GM12878 (cell line): Measurements from ENCODE around the gene BSPRY. TPM values are rescaled to one million over a fixed set of nuclear protein-coding genes. Genes with fewer than 3 reads are reported as not detected.
A peak's percentile ranks its signal among the peaks of the same experiment; 100 is the strongest.
"Not testable (repeated sequence)": the region's sequence is repeated elsewhere in the genome, so short reads cannot be mapped to it uniquely, and the experiment has no call there.

Experiments
- ATAC-seq: fragments of 200-7000 bp; cut with Tn5 transposase; 3 replicates; pipeline ENCODE4 v1.9.1; 2020; ENCODE audit warnings: mild to moderate bottlenecking, moderate library complexity
- BruUV-seq: library from RNA; stranded (reverse); fragments of 400-500 nt; replicated peaks from 2 replicates; lab custom pipeline; 2021; lab: Mats Ljungman, UMichigan
- CTCF ChIA-PET: fragments of 300-600 bp; sonication (Branson Sonifier 250); formaldehyde crosslinking; extraction: SDS; loops from one replicate; lab custom pipeline; 2021; ENCODE audit warnings: inconsistent platforms; lab: Yijun Ruan, JAX
- POLR2A ChIA-PET: fragments of 350-600 bp; formaldehyde crosslinking; extraction: SDS; loops from one replicate; lab custom pipeline; 2021; ENCODE audit warnings: inconsistent platforms; lab: Charles Lee
- RAD21 ChIA-PET: fragments of 300-600 bp; sonication (Branson Sonifier 250); formaldehyde crosslinking; loops from one replicate; lab custom pipeline; 2023; ENCODE audit warnings: antibody characterized with exemption; ENCODE audit not compliant: unreplicated experiment; lab: Charles Lee
- SMC1A ChIA-PET: fragments of 300-600 bp; sonication (Branson Sonifier 250); formaldehyde crosslinking; loops from one replicate; lab custom pipeline; 2023; ENCODE audit not compliant: unreplicated experiment, uncharacterized antibody; lab: Charles Lee
- DNase-seq: peaks from one replicate; pipeline ENCODE4 v3.0.0-alpha.2; 2011; ENCODE audit warnings: low read depth, low spot score
- FAIRE-seq: peaks from 3 replicates; lab custom pipeline; 2011; peaks lifted over from hg19 to GRCh38; lab: Jason Lieb, UNC
- H2AFZ ChIP-seq: 2 replicates; pipeline ENCODE4 v1.6.0; 2011; ENCODE audit warnings: low read depth, low read length, control low read depth; ENCODE audit not compliant: control insufficient read depth
- H3K27ac ChIP-seq: 2 replicates; pipeline ENCODE4 v1.5.1; 2011; ENCODE audit warnings: control low read depth; ENCODE audit not compliant: control insufficient read depth, insufficient read depth
- H3K27me3 ChIP-seq, 2 experiments: replicated peaks in 1 of 2; 2 replicates each; pipeline versions ENCODE4 v1.6.0 to v1.6.1; 2011; ENCODE audit warnings: low read length in 1 of 2; ENCODE audit not compliant: control insufficient read depth in 2 of 2, insufficient read depth in 2 of 2
- H3K36me3 ChIP-seq, 2 experiments: 2 replicates each; pipeline ENCODE4 v1.5.1; 2011; ENCODE audit warnings: low read length in 1 of 2; ENCODE audit not compliant: control insufficient read depth in 2 of 2, insufficient read depth in 2 of 2
- H3K4me1 ChIP-seq: 2 replicates; pipeline ENCODE4 v1.6.1; 2011; ENCODE audit warnings: mild to moderate bottlenecking, low read length, moderate library complexity, mixed read lengths; ENCODE audit not compliant: control insufficient read depth, insufficient read depth
- H3K4me2 ChIP-seq: 2 replicates; pipeline ENCODE4 v1.6.0; 2011; ENCODE audit warnings: control low read depth; ENCODE audit not compliant: control insufficient read depth, insufficient read depth
- H3K4me3 ChIP-seq: fragments of 200-600 bp; sonication (generic); 2 replicates; pipeline ENCODE4 v1.5.1; 2016
- H3K79me2 ChIP-seq: 2 replicates; pipeline ENCODE4 v1.6.0; 2011; ENCODE audit warnings: low read length; ENCODE audit not compliant: control insufficient read depth, insufficient read depth
- H3K9ac ChIP-seq: 2 replicates; pipeline ENCODE4 v1.8.0; 2011; ENCODE audit warnings: low read length, control low read depth, mixed read lengths; ENCODE audit not compliant: control insufficient read depth, insufficient read depth
- H3K9me3 ChIP-seq: replicated peaks from 3 replicates; pipeline ENCODE4 v1.5.1; 2011; ENCODE audit warnings: mild to moderate bottlenecking, low read length; ENCODE audit not compliant: control insufficient read depth, insufficient read depth
- H4K20me1 ChIP-seq: 2 replicates; pipeline ENCODE4 v1.6.0; 2011; ENCODE audit not compliant: control insufficient read depth, insufficient read depth
- BACH1 ChIP-seq: fragments of 450-650 bp; IDR thresholded peaks from 2 replicates; pipeline ENCODE4 v1.6.1; 2017; ENCODE audit warnings: mild to moderate bottlenecking, borderline replicate concordance
- ESRRA ChIP-seq: IDR thresholded peaks from 2 replicates; pipeline ENCODE4 v1.6.1; 2012; ENCODE audit warnings: mild to moderate bottlenecking, low read length, improper control_type of control experiment
- MXI1 ChIP-seq: fragments of 150-350 bp; IDR thresholded peaks from 2 replicates; pipeline ENCODE4 v1.6.1; 2011; ENCODE audit warnings: low read depth, mild to moderate bottlenecking, inconsistent platforms, low read length, improper control_type of control experiment
- NBN ChIP-seq: fragments of 450-650 bp; IDR thresholded peaks from 2 replicates; pipeline ENCODE4 v1.6.1; 2016
- PAX8 ChIP-seq: fragments of 450-650 bp; IDR thresholded peaks from 2 replicates; pipeline ENCODE4 v1.6.1; 2017; ENCODE audit warnings: mild to moderate bottlenecking, moderate library complexity
- RCOR1 ChIP-seq: conservative IDR thresholded peaks from 2 replicates; pipeline ENCODE4 v1.6.1; 2012; ENCODE audit warnings: low read depth, low read length, improper control_type of control experiment
- SRF ChIP-seq, 2 experiments: IDR thresholded peaks; 2 replicates each; pipeline ENCODE4 v1.6.1; 2011; ENCODE audit warnings: low read depth in 2 of 2, low read length in 2 of 2, mild to moderate bottlenecking in 1 of 2, moderate library complexity in 1 of 2
- WGBS: methylation state at CpG from one replicate; pipeline ENCODE4 v1.1.6; 2016; ENCODE audit warnings: low lambda C conversion rate; ENCODE audit not compliant: insufficient replicate concordance, insufficient coverage; ENCODE audit errors: missing lambda C conversion rate; 5-methylcytosine and 5-hydroxymethylcytosine counted together
- in situ Hi-C: fragments of 300-500 bp; cut with MboI; formaldehyde crosslinking; loops from 9 replicates; pipeline ENCODE4 v1.14.3; 2018; ENCODE audit warnings: mixed read lengths
- intact Hi-C: fragments of 100-400 bp; cut with micrococcal nuclease; formaldehyde crosslinking; loops from one replicate; pipeline ENCODE4 v1.14.2; 2022; ENCODE audit not compliant: unreplicated experiment
- polyA plus RNA-seq, 11 experiments: library from polyadenylated mRNA; depleted of rRNA in 4 of 11; unstranded in 6 of 11; stranded (reverse) in 5 of 11; fragments of >200 nt; fragmentation: Nextera tagmentation in 4 of 11; fragmentation: Illumina TruSeq in 1 of 11; extraction: Ambion mirVana in 4 of 11; extraction: Trizol in 1 of 11; gene quantifications; 1 replicate in 1 of 11; 2 replicates in 10 of 11; pipeline versions ENCODE4 v1.2.1 to v1.2.3, GENCODE V29; 2011 to 2016; ENCODE audit warnings: inconsistent platforms in 2 of 11, missing spikeins in 2 of 11, low read depth in 1 of 11
- total RNA-seq, 4 experiments: library from RNA; depleted of rRNA in 3 of 4; stranded (reverse); fragments of >200 nt in 3 of 4; fragmentation: Illumina TruSeq in 1 of 4; extraction: Trizol in 1 of 4; gene quantifications; 2 replicates each; pipeline versions ENCODE4 v1.2.1 to v1.2.3, GENCODE V29; 2013 to 2021

BSPRY gene
- total and polyA plus RNA-seq, 10 of the 15 experiments (the other 5 are each of a cell fraction or from before 2014, with no cell fraction given): 0.45 to 6.3 (median 4.1) TPM

- TF ChIP-seq MXI1: 0 out of 2 replicates have a peak, but pooled peaks have one; percentile 17
- TF ChIP-seq SRF (IDR thresholded peaks at IDR 0.05; ENCODE audit: low read depth in 2 of 2, low read length in 2 of 2): 0 out of 4 replicates have a peak, but pooled peaks of 1 of the 2 experiments have one; percentile 16
- no peak for TF ChIP-seq RCOR1
- peak; percentile 61; the same call in 1 of the 2 replicates for TF ChIP-seq BACH1
- peak; percentile 97 for TF ChIP-seq NBN
- TF ChIP-seq ESRRA: no peak
- TF ChIP-seq PAX8: no peak
- TF ChIP-seq, all 136 proteins: peak for 41
Measured at GRCh38 chr9:113380869-113381378, 31.6 kb downstream of the BSPRY start (continued).

GRCh38 chr9:113381441-113381840 is 32.1 kb downstream of the BSPRY start:
- in situ Hi-C loops, H3K27me3 ChIP-seq, H2AFZ ChIP-seq, H3K4me2 ChIP-seq, H3K9me3 ChIP-seq, H4K20me1 ChIP-seq, ATAC-seq, H3K4me1 ChIP-seq, H3K9ac ChIP-seq, H3K36me3 ChIP-seq, H3K4me3 ChIP-seq, DNase-seq, H3K27ac ChIP-seq, POLR2A ChIA-PET, H3K79me2 ChIP-seq, CTCF ChIA-PET, FAIRE-seq, BruUV-seq: not testable (repeated sequence)
- ChIA-PET RAD21 (interaction anchor here (1.5 kb wide), 1 partner anchor 28 kb away, joined by 4 read pairs; no protein-coding TSS in a partner anchor), SMC1A (interaction anchor here (1.5 kb wide), 1 partner anchor 161 kb away, joined by 3 read pairs; no protein-coding TSS in a partner anchor)
- intact Hi-C loops: loop anchor here (5.0 kb wide), 1 partner anchor 159 kb away; the partner anchor contains the start of genes FKBP15 and SLC31A1
- WGBS: 71% methylated on average over 6 of the region's 7 CpGs
